GM20000 (cell line): ENCODE results near the gene KLK8.

ENCODE experiments used
- DNase-seq: peaks from one replicate; pipeline ENCODE4 v3.0.0; 2012; ENCODE audit warnings: low spot score
- TF ChIP-seq, protein P1 (sequence below): IDR thresholded peaks from 2 replicates; pipeline ENCODE4 v1.5.1; 2012; ENCODE audit warnings: mild to moderate bottlenecking, control low read depth; ENCODE audit errors: extremely low read depth, missing control alignments

The KLK8 gene

DNA sequence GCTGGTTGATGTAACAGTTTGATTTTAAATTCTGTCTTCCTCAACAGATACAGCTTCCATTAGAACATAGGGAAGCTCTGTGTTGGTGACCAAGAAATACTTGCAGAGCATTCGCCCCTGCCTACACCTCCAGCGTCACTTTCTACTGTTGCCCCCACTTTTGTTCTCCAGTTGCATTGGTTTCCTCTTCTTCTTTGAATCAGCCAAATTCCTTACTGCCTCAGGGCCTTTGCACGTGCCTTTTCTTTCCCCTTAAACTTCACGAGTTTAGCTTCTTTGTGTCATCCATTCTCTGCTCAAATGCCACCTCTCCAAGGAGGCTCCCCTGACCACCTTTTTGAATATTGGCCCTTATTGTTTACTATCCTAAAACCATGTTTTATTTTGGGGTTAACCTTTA, 54.3 kb downstream of the KLK8 start:
- TF ChIP-seq, protein P1, sequence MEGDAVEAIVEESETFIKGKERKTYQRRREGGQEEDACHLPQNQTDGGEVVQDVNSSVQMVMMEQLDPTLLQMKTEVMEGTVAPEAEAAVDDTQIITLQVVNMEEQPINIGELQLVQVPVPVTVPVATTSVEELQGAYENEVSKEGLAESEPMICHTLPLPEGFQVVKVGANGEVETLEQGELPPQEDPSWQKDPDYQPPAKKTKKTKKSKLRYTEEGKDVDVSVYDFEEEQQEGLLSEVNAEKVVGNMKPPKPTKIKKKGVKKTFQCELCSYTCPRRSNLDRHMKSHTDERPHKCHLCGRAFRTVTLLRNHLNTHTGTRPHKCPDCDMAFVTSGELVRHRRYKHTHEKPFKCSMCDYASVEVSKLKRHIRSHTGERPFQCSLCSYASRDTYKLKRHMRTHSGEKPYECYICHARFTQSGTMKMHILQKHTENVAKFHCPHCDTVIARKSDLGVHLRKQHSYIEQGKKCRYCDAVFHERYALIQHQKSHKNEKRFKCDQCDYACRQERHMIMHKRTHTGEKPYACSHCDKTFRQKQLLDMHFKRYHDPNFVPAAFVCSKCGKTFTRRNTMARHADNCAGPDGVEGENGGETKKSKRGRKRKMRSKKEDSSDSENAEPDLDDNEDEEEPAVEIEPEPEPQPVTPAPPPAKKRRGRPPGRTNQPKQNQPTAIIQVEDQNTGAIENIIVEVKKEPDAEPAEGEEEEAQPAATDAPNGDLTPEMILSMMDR, result no peak
- DNase-seq, result no peak
